Stimulated activated CD8-positive, alpha-beta memory T cell treated with anti-CD3 and anti-CD28 coated beads, Interleukin-4, amount 100 ng/mL, for 24 hours (primary cell): ENCODE measurements around the gene LIME1.
"Not testable (repeated sequence)": the region's sequence is repeated elsewhere in the genome, so short reads cannot be mapped to it uniquely, and the experiment has no call there.

ENCODE experiments used
- DNase-seq: peaks from one replicate; pipeline ENCODE4 v3.0.0-alpha.2; 2020; ENCODE audit warnings: low read depth

LIME1 gene

DNA sequence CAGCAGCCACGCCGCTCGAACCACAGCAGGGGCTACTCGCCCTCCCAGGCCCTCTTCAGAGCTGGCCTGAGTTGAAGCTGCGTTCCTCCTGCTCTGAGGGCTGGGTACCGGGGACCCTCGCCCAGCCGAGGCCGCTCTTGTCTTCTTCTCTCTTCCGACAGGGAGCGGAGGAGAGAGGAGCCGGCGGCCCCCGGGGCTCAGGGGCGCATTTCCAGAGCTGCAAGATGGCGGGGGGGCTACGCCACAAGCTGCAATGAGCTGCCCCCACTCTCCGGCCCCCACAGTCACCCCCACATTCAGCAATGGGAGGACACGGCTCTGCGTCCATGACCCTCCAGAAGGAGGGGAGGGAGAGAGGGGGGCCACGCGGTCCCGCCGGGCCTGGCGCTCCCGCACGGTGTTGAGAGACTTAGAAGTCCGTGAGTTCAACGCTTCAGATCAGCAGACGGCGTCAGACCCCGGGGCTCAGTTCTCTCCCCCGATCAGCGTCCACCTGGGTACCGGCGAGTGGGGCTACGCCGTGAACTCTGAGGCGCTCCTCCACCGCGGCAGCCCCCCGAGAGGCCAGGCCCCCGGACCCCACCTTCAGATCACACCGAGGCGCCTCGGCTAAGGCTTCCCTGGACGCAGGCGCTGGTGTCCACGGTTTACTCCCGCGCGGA lies 34.7 kb downstream of the LIME1 start:
- DNase-seq = no peak

DNA sequence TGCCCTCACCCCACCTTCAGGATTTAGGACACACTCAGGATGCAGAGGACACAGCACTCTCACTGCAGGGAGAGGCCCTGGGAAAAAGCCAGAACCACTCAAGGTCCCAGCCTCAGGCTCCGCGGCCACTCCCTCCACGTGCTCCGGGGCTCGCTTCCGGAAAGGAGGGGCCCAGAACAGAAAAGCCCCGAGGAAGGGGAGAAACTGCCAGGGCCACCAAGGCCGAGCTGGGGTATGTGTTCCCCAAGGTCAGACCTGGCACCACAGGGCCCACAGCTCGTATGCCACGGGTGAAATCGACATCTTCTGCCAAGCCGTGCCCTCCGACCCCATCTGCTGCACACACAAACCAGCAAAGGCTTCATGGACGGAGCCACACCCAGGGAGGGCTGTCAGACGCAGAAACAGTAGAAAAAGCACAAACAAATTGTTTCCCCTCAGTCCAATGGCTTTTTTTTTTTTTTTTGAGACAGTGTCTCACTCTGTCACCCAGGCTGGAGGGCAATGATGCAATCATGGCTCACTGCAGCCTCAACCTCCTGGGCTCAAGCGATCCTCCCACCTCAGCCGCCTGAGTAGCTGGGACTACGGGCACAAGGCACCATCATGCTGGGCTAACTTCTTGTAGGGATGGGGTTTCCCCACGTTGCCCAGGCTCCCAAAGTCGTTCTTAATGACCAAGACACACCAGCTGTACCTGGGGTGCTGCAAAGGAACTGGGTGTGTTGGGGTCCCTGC lies 36.5 kb downstream of the LIME1 start:
- no peak for DNase-seq

- no peak for DNase-seq
Observed at GRCh38 chr20:63773571-63774241, 37.2 kb downstream of the LIME1 start.

DNA sequence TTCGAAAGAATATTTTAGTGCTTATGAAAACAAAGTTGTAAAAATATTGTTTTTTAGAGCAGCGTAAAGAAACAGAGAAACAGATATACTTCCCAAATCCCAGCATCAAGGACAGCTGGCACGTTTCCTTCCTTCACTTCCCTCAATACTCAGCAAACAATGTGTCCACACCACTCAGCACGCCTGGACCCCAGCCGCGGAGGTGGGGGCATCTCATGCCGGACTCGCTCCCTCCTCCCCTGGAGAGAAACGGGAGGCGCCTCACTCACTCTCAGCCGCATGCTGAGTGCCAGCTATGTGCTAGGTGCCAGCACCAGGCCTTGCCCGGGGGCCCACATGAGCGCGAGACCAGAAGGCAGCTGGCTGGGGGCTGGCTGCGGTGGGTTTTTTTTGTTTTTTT lies 37.8 kb downstream of the LIME1 start:
- DNase-seq = no peak

GRCh38 chr20:63775096-63775978 lies 38.9 kb downstream of the LIME1 start:
- no peak for DNase-seq

DNA sequence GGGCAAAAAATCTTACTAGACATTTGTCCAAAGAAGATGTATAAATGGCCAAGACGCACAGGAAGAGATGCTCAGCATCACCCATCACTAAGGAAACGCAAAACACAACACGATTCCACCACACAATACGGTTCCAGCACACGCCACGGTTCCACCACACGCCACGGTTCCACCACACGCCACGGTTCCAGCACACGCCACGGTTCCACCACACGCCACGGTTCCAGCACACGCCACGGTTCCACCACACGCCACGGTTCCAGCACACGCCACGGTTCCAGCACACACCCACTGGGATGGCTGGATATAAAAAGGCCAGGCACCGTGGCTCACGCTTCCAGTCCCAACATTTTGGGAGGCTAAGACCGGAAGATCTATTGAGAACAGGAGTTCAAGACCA lies 40.4 kb downstream of the LIME1 start:
- not testable (repeated sequence) for DNase-seq

- no peak for DNase-seq
Observed at GRCh38 chr20:63777614-63778013, 41.1 kb downstream of the LIME1 start.

GRCh38 chr20:63778034-63778752 lies 41.7 kb downstream of the LIME1 start:
- no peak for DNase-seq

GRCh38 chr20:63778857-63779256 lies 42.4 kb downstream of the LIME1 start:
- DNase-seq = no peak

GRCh38 chr20:63781181-63781580 lies 44.7 kb downstream of the LIME1 start:
- DNase-seq = no peak

DNA sequence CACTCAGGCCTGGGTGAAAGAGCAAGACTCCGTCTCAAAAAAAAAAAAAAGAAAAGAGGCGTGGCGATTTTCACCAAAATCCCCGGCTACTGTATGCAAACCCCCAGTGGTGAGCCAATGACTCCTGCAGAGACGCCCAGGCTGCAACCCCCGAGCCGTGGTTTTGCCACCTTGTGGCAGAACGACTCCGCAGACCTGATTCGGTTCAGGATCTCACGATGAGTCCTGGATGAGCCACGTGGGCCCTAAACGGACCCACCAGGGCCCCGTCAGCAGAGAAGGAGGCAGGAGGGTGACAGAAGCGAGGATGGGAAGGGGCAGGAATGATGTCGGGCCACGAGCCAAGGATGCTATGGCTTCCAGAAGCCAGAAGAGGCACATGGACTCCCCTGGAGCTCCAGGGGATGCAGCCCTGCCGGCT lies 45.6 kb downstream of the LIME1 start:
- peak; percentile 40 for DNase-seq

DNA sequence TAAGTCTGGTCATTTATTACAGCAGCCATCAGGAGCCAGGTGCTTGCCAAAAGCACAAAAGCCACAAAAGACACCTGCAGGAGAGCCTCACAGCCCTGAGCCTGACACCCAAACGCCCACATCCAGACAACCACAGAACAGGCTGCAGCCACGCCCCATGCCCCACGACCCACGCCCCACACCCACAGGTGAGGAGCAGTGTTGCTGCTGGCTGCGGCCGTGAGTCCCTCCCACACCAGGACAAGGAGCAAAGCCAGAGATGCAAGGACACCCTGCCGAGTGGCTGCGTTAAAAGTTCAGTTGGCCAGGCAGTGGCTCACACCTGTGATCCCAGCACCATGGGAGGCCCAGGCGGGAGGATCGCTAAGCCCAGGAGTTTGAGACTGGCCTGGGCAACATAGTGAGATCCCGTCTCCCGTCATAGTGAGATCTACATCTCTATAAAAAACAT lies 46.1 kb downstream of the LIME1 start:
- DNase-seq = no peak

- no peak for DNase-seq
Observed at GRCh38 chr20:63783970-63784369, 47.5 kb downstream of the LIME1 start.

DNA sequence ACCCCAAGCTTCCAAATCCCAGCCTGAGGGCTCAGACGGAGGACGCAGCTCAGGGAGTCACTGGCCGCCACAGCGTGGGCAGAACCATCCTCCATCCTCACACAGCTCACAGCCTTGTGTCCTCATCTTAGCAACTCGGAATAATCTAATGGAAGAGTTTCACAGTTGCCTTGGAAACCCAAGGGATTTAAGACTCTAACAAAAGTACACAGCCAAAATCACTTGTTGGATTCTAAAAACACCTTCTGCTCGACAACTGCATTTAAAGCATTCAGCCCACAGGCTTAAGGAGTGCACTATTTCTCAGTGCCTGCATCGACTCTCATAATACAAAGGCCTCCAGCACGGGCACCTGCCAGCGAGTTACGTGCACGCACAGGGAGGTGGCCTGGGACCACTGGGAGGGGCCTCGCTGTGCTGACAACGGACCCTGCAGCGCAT lies 49.2 kb downstream of the LIME1 start:
- no peak for DNase-seq

DNA sequence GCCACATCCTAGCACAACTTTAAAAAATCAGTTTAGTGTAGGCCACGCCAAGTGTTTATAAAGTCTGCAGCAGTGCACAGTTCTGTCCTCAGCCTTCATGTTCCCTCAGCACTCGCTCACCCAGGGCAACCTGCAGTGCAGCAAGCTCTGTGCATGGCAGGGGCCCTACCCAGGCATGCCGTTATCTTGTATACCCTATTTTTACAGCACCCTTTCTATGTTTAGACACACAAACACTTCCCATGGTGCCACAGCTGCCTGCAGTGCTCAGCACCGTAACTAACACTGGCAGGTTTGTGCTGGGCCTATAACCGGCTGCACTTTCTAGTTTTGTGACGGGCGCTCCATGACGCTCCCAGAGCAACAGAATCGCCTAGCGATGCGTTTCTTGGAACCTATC lies 50.8 kb downstream of the LIME1 start:
- no peak for DNase-seq

DNA sequence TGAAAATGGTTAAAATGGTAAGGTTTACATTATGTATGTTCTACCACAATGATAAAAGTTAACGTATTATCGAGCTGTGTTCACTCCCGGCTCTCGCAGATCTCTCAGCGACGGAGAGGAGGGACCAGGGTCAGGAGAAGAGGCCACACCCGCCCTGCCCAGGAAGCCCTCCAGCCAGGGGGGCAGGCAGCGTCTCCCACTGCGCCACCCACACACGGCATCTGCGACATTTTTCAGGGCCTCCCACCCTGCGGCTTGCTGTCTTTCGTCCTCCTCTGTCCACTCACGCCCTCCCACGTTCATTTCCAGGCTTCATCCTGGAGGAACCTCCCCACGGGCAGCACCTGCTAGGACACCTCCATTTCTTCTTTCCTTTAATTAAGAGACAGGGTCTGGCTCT lies 51.3 kb downstream of the LIME1 start:
- no peak for DNase-seq
